HCT116 (cell line): ENCODE measurements around the gene CD69. TPM values are rescaled to one million over a fixed set of nuclear protein-coding genes. Genes with fewer than 3 reads are reported as not detected.
"Not testable (repeated sequence)": the region's sequence is repeated elsewhere in the genome, so short reads cannot be mapped to it uniquely, and the experiment has no call there.

Experiments
- ATAC-seq: fragments of 200-7000 bp; cut with Tn5 transposase; 2 replicates; pipeline ENCODE4 v1.9.1; 2020; ENCODE audit warnings: mild to moderate bottlenecking, moderate library complexity
- BruUV-seq: library from RNA; stranded (reverse); fragments of 400-500 nt; replicated peaks from 2 replicates; lab custom pipeline; 2021; lab: Mats Ljungman, UMichigan
- CTCF ChIA-PET: fragments of 300-600 bp; sonication (Branson Sonifier 250); formaldehyde crosslinking; loops from one replicate; lab custom pipeline; 2021; ENCODE audit warnings: antibody characterized with exemption; lab: Charles Lee
- POLR2A ChIA-PET: fragments of 300-600, 350-600 bp; sonication (Branson Sonifier 250); formaldehyde crosslinking; loops from one replicate; lab custom pipeline; 2021; ENCODE audit warnings: antibody characterized with exemption; lab: Charles Lee
- RAD21 ChIA-PET, 2 experiments: fragments of 300-600 bp; sonication (Branson Sonifier 250); formaldehyde crosslinking; loops; one replicate each; lab custom pipeline; 2023; ENCODE audit warnings: low total read pairs in 2 of 2; ENCODE audit not compliant: uncharacterized antibody in 2 of 2, unreplicated experiment in 2 of 2, low non-redundant PET in 1 of 2; lab: Charles Lee
- DNase-seq: peaks from one replicate; pipeline ENCODE4 v3.0.0-alpha.2; 2010; ENCODE audit warnings: low read depth, low spot score
- H2AFZ ChIP-seq: fragments of 200-600 bp; shearing (Covaris generic), sonication (generic); 2 replicates; pipeline ENCODE4 v1.6.1; 2017; ENCODE audit warnings: low read depth, mixed run types, mixed read lengths, antibody characterized with exemption, low read length; ENCODE audit not compliant: poor library complexity, severe bottlenecking
- H3K27ac ChIP-seq: 2 replicates; pipeline ENCODE4 v1.5.1; 2012; ENCODE audit warnings: low read depth, low read length
- H3K27me3 ChIP-seq: fragments of 200-600 bp; sonication (generic); 2 replicates; pipeline ENCODE4 v1.6.1; 2016; ENCODE audit warnings: mixed run types, low read length, mixed read lengths; ENCODE audit not compliant: insufficient read depth
- H3K36me3 ChIP-seq, 2 experiments: fragments of 200-500 bp in 1 of 2; fragments of 200-600 bp in 1 of 2; sonication (Bioruptor generic) in 1 of 2; sonication (generic) in 1 of 2; 2 replicates each; pipeline versions ENCODE4 v1.5.1 to v1.6.1; 2014 to 2016; ENCODE audit warnings: low read length in 2 of 2, inconsistent platforms in 1 of 2, mixed read lengths in 1 of 2, mixed run types in 1 of 2; ENCODE audit not compliant: insufficient read depth in 2 of 2, control insufficient read depth in 1 of 2
- H3K4me1 ChIP-seq, 2 experiments: fragments of 200-600 bp in 1 of 2; sonication (generic) in 1 of 2; 2 replicates each; pipeline versions ENCODE4 v1.5.1 to v1.6.1; 2012 to 2017; ENCODE audit warnings: low read length in 2 of 2, inconsistent platforms in 1 of 2, mild to moderate bottlenecking in 1 of 2, mixed read lengths in 1 of 2, mixed run types in 1 of 2, moderate library complexity in 1 of 2; ENCODE audit not compliant: insufficient read depth in 2 of 2, control insufficient read depth in 1 of 2
- H3K4me2 ChIP-seq: fragments of 200-600 bp; sonication (generic); 2 replicates; pipeline ENCODE4 v1.6.1; 2017; ENCODE audit warnings: mixed run types, low read length, mixed read lengths
- H3K4me3 ChIP-seq, 2 experiments: fragments of 200-600 bp in 1 of 2; sonication (generic) in 1 of 2; replicated peaks in 1 of 2; 2 replicates each; pipeline ENCODE4 v1.5.1; 2011 to 2016; ENCODE audit warnings: low read length in 2 of 2, control low read depth in 1 of 2, low read depth in 1 of 2, mild to moderate bottlenecking in 1 of 2, mixed read lengths in 1 of 2, mixed run types in 1 of 2
- H3K79me2 ChIP-seq: fragments of 200-600 bp; sonication (generic); 2 replicates; pipeline ENCODE4 v1.6.1; 2017; ENCODE audit warnings: mild to moderate bottlenecking, mixed run types, low read length, moderate library complexity, mixed read lengths; ENCODE audit not compliant: insufficient read depth
- H3K9ac ChIP-seq: fragments of 200-600 bp; sonication (generic); 2 replicates; pipeline ENCODE4 v1.6.1; 2016; ENCODE audit warnings: low read length, mixed read lengths
- H3K9me2 ChIP-seq: fragments of 200-600 bp; sonication (generic), shearing (Covaris generic); 2 replicates; pipeline ENCODE4 v1.6.1; 2017; ENCODE audit warnings: mixed run types, mild to moderate bottlenecking, moderate library complexity; ENCODE audit not compliant: insufficient read depth
- H3K9me3 ChIP-seq, 2 experiments: fragments of 200-500 bp in 1 of 2; fragments of 200-600 bp in 1 of 2; sonication (Bioruptor generic) in 1 of 2; sonication (generic) in 1 of 2; 2 replicates each; pipeline ENCODE4 v1.6.1; 2014 to 2017; ENCODE audit warnings: low read length in 2 of 2, mixed read lengths in 2 of 2, inconsistent platforms in 1 of 2, low read depth in 1 of 2, mild to moderate bottlenecking in 1 of 2, mixed run types in 1 of 2, moderate library complexity in 1 of 2; ENCODE audit not compliant: control insufficient read depth in 1 of 2, insufficient read depth in 1 of 2
- H4K20me1 ChIP-seq: fragments of 200-600 bp; sonication (generic), shearing (Covaris generic); 2 replicates; pipeline ENCODE4 v1.6.1; 2017; ENCODE audit warnings: mixed run types, mild to moderate bottlenecking, moderate library complexity; ENCODE audit not compliant: insufficient read depth
- ATF3 ChIP-seq: IDR thresholded peaks from 2 replicates; pipeline ENCODE4 v1.6.1; 2012
- CBX3 ChIP-seq: IDR thresholded peaks from 2 replicates; pipeline ENCODE4 v1.6.1; 2012; ENCODE audit warnings: low read depth
- EGR1 ChIP-seq: IDR thresholded peaks from 2 replicates; pipeline ENCODE4 v1.6.1; 2012; ENCODE audit warnings: low read depth
- EZH2 ChIP-seq: fragments of 200-600 bp; sonication (generic); IDR thresholded peaks from 2 replicates; pipeline ENCODE4 v1.6.1; 2017; ENCODE audit warnings: antibody characterized with exemption, mixed run types
- FOSL1 ChIP-seq: IDR thresholded peaks from 2 replicates; pipeline ENCODE4 v1.6.1; 2012; ENCODE audit warnings: low read depth
- POLR2A ChIP-seq: IDR thresholded peaks from 2 replicates; pipeline ENCODE4 v1.7.0; 2011; ENCODE audit warnings: borderline replicate concordance; ENCODE audit not compliant: insufficient read depth, insufficient read length; ENCODE audit errors: extremely low read depth
- REST ChIP-seq: IDR thresholded peaks from 2 replicates; pipeline ENCODE4 v1.6.1; 2012; ENCODE audit warnings: low read depth
- TCF7L2 ChIP-seq: IDR thresholded peaks from 2 replicates; pipeline ENCODE4 v1.7.0; 2011; ENCODE audit warnings: borderline replicate concordance, inconsistent platforms; ENCODE audit not compliant: insufficient read depth, insufficient read length; ENCODE audit errors: extremely low read depth
- ZBTB33 ChIP-seq: IDR thresholded peaks from 2 replicates; pipeline ENCODE4 v1.6.1; 2011; ENCODE audit warnings: mild to moderate bottlenecking, low read length, moderate library complexity; ENCODE audit not compliant: insufficient replicate concordance; ENCODE audit errors: extremely low read depth
- intact Hi-C: fragments of 100-400 bp; cut with micrococcal nuclease; formaldehyde crosslinking; loops from 2 replicates; pipeline ENCODE4 v1.10.0; 2022
- total RNA-seq: library from RNA; stranded (reverse); gene quantifications from one replicate; pipeline ENCODE4 v1.2.1, GENCODE V29; 2021; ENCODE audit not compliant: unreplicated experiment

CD69 gene
- total RNA-seq, 1 experiment from 2014 or later: not detected

GRCh38 chr12:9740106-9740750, 20.5 kb downstream of the CD69 start:
- H4K20me1 ChIP-seq: no peaks in the 10 kb centered on the region
- H3K4me3 ChIP-seq: no peak overlapping the region
- CTCF ChIA-PET: interaction anchor here (4.1 kb wide), 1 partner anchor 10 kb away, joined by 22 read pairs; no protein-coding TSS in a partner anchor
- ATAC-seq: no peak
- no peaks in the 10 kb centered on the region for H3K36me3 ChIP-seq
- no peaks in the 10 kb centered on the region for H3K9me3 ChIP-seq
- RAD21 ChIA-PET: no interaction called here
- no peak for DNase-seq
- H3K9ac ChIP-seq: no peak overlapping the region
- H3K4me2 ChIP-seq: no peak overlapping the region
- peaks cover 16% of the 10 kb centered on the region for H3K27me3 ChIP-seq
- no peak overlapping the region for H3K27ac ChIP-seq
- BruUV-seq: no TSS peak
- H3K9me2 ChIP-seq: no peaks in the 10 kb centered on the region
- no peaks in the 10 kb centered on the region for H3K79me2 ChIP-seq
- intact Hi-C loops: no loop called here
- H3K4me1 ChIP-seq: peaks cover 0 to 5% of the 10 kb centered on the region in 2 experiments; a peak in 1 of 4 replicates
- no peak overlapping the region for H2AFZ ChIP-seq
- POLR2A ChIA-PET: no interaction called here
- TF ChIP-seq CBX3 (no peak), EZH2 (no peak), POLR2A (no peak), ATF3 (no peak), EGR1 (no peak), REST (no peak), ZBTB33 (no peak), TCF7L2 (no peak), FOSL1 (no peak)

- H4K20me1 ChIP-seq, POLR2A ChIA-PET, H3K27ac ChIP-seq, H3K79me2 ChIP-seq, H3K9me3 ChIP-seq, ATAC-seq, H3K4me2 ChIP-seq, H3K9me2 ChIP-seq, H3K36me3 ChIP-seq, RAD21 ChIA-PET, H3K4me3 ChIP-seq, H3K9ac ChIP-seq, DNase-seq, H2AFZ ChIP-seq, BruUV-seq, H3K4me1 ChIP-seq, H3K27me3 ChIP-seq, intact Hi-C loops: not testable (repeated sequence)
- CTCF ChIA-PET: interaction anchor here (4.1 kb wide), 1 partner anchor 11 kb away, joined by 22 read pairs; no protein-coding TSS in a partner anchor
These were observed 21.1 kb downstream of the CD69 start for GRCh38 chr12:9739404-9740105.
